HT-29 (cell line): Measurements from ENCODE around the gene SYNC. TPM values are rescaled to one million over a fixed set of nuclear protein-coding genes. Genes with fewer than 3 reads are reported as not detected.
"Not testable (repeated sequence)": the region's sequence is repeated elsewhere in the genome, so short reads cannot be mapped to it uniquely, and the experiment has no call there.

Experiments
- DNase-seq: peaks from one replicate; pipeline ENCODE4 v3.0.0-alpha.2; 2015; ENCODE audit warnings: low spot score
- total RNA-seq: library from RNA; depleted of rRNA; stranded (reverse); fragments of >200 nt; shearing (Covaris generic); gene quantifications from 2 replicates; pipeline ENCODE4 v1.2.3, GENCODE V29; 2014

The SYNC gene
- total RNA-seq, 1 experiment from 2014 or later: 0.76 TPM

GRCh38 chr1:32724678-32725614, 22.4 kb upstream of the SYNC start:
- peak; percentile 72 for DNase-seq

- no peak for DNase-seq
Measured at GRCh38 chr1:32719681-32720275, 17.2 kb upstream of the SYNC start.

- no peak for DNase-seq
Measured at GRCh38 chr1:32718527-32718926, 16.0 kb upstream of the SYNC start.

DNA sequence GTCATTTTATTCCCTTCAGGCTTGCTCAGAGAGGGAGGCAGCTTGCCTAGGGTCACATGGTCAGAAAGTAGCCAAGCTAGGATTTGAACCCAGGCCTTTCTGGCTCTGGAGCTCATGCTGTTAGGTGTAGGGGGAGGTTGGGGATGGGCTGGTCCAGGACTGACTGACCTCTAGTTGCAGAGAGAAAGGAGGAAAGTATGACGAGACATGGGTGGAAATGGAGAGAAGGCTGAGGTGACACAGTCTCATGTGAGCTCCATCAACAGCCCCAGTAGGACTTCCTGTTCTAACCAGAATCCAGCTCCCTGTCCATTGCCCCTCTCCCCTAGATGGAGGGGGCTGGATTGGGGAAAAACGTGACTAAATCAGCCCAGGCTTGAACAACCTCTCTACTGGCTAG, 15.5 kb upstream of the SYNC start:
- no peak for DNase-seq

- DNase-seq: no peak
Measured at GRCh38 chr1:32717503-32717902, 14.9 kb upstream of the SYNC start.

GRCh38 chr1:32716312-32717148, 14.0 kb upstream of the SYNC start:
- DNase-seq: peak; percentile 99

GRCh38 chr1:32715901-32716311, 13.3 kb upstream of the SYNC start:
- no peak for DNase-seq

DNA sequence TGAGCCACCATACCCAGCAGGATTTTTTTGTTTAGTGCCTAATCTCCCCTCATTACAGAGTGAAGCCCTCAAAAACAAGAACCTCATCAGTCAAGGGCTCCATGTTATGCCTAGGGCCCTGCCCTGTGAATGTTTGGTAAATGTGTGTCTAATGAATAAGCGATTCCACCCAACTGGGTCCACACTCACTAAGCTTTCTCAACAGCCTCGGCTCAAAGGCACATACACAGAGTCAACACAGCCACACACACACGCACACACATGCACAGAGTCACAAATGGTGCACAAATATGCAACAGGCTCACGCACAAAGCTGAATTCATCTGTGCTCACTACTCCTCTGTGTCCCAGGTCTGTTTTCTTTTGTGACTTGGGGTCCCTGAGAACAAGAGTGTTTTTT, 11.7 kb upstream of the SYNC start:
- DNase-seq: no peak

GRCh38 chr1:32713081-32713480, 10.5 kb upstream of the SYNC start:
- DNase-seq: no peak

DNA sequence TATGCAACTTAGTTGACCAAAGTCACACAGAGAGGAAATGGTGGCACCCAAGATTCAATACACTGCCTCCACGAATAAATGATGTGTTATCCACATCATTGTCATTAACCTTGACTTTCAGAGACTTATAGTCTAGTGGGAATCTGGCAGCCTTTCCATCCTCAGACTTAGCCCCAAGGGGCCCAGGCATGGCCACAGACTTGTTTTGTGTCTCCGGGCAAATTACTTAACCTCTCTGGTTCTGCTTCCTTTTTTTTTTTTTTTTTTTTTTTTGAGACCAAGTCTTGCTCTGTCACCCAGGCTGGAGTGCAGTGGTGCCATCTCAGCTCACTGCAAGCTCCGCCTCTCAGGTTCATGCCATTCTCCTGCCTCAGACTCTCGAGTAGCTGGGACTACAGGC, 8.7 kb upstream of the SYNC start:
- not testable (repeated sequence) for DNase-seq

GRCh38 chr1:32709476-32709875, 6.9 kb upstream of the SYNC start:
- no peak for DNase-seq

DNA sequence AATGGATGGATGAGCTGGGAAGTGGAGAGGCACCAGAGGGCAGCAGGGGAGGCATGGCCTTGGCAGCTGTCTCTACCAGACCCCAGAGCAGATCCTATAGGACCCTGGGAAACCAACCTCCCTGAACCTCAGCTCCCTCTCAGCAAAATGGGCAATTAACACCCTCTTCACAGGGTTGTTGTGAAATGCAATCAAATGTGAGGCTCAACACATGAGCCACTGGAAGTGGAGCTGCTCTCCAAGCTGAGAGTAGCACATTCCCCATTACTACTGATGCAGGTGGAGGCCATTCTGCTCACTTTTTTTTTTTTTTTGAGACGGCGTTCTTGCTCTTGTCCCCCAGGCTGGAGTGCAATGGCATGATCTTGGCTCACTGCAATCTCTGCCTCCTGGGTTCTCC, 6.5 kb upstream of the SYNC start:
- no peak for DNase-seq

DNA sequence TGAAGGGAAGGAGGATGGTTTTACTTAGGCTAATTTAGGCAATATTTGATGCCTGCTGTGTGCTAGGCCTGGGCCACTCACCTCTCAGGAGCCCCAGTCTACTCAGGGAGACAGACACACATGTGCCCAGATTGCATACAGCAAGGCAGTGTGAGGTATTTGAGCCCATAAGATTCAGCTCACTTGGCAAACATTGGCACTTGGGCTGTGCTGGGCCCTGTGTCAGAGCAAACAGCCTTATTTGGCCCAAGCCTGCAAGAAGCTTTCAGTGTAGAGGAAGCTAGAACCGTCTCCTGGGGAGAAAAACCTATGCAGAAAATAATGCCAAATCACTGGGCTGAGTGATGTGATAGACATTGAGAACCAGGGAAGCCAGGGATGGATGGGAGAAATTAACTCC, 3.9 kb upstream of the SYNC start:
- no peak for DNase-seq

DNA sequence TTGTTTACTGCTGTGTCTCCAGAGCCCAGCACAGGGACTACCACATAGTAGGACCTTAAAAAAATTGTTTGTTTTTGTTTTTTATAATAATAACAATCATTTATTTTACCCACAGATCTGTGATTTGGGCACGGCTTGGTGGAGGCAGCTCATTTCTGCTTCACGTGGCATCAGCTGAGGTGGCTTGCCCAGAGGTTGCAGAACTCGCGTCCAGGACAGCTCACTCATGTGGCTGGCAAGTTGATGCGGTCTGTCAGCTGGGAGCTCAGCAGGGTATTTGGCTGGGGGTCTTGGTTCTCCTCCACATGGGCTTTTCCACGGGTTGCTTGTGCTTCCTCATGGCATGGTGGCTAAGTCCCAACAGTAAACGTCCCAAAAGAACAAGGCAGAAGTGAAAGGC, 2.9 kb upstream of the SYNC start:
- no peak for DNase-seq

DNA sequence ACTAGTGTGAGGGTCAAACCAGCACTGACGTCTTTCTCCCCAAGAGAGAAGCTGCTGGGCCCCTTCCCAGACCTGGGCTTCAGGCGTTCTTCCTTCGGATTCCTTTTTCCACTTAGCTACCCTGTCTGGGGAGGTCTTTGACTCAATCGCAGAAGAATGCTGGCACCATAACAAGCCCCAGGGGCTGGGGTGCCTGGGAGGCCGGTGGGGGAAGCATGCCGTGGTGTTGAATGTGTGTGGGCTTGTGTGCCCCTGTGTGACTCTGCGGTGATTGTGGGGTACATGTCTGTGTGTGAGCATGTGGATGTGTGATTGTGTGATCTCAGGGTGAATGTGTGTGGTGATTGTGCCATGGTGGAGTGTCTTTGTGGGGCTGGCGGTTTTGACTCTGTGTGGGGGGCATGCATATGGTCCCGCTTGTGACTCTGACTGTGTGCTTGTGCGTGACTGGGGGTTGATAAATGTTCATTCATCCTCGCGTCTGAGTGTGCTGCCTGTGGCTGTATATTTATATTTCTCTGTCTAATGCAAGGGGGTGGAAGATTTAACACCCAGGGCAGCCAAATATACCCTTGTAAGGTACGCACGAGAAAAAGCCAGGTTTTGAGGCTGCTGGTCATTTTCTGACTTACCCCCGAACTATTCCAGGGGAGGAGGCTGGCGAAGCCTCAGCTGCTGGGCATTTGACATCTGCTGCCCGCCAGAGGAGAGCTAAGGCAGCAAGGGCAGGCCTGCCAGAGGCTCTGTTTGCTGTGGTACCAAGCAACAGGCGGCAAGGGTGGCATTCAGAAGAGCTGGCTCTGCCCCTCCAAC, 1.1 kb upstream of the SYNC start:
- no peak for DNase-seq

- DNase-seq: no peak
Measured at GRCh38 chr1:32701951-32702598, 495 bp downstream of the SYNC start.

DNA sequence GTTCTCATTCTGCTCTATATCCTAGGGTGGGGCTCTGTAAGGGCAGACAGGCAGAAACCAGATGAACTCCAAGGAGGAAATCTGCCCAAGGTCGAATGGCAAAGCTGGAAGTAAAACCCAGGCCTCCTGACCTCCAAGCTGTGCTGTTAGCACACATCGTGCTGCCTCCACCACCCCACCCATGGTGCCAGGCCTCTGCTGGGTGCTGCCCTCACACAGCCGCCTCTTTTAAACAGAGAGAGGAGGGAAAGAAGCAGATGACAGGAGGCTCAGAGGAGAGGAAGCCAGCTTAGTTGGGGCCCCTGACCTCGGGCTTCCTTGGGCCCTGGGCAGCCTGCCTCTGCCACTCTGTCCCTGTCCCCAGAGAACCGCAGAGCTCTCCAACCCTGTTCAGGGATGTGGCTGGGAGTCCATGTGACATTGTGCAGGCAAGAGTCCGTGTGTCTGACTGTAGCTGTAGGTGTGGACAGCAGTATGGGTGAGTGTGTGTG, 1.1 kb downstream of the SYNC start:
- no peak for DNase-seq

GRCh38 chr1:32696996-32697395, 5.6 kb downstream of the SYNC start:
- DNase-seq: not testable (repeated sequence)

DNA sequence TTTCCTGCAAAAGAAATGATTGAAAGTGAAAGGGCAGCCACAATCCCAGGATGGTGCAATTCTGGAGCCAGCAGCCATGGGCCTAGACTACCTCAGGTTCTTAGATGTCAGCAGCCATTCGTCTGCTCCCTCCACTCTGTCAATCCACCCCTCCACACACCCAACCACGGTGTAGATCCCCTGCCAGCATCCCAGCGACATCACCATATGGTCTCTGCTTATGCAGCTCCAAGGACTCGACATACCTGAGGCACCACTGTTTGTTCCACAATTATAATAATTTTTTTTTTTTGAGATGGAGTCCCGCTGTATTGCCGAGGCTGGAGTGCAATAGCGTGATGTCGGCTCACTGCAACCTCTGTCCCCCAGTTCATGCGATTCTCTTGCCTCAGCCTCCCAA, 6.5 kb downstream of the SYNC start:
- no peak for DNase-seq

DNA sequence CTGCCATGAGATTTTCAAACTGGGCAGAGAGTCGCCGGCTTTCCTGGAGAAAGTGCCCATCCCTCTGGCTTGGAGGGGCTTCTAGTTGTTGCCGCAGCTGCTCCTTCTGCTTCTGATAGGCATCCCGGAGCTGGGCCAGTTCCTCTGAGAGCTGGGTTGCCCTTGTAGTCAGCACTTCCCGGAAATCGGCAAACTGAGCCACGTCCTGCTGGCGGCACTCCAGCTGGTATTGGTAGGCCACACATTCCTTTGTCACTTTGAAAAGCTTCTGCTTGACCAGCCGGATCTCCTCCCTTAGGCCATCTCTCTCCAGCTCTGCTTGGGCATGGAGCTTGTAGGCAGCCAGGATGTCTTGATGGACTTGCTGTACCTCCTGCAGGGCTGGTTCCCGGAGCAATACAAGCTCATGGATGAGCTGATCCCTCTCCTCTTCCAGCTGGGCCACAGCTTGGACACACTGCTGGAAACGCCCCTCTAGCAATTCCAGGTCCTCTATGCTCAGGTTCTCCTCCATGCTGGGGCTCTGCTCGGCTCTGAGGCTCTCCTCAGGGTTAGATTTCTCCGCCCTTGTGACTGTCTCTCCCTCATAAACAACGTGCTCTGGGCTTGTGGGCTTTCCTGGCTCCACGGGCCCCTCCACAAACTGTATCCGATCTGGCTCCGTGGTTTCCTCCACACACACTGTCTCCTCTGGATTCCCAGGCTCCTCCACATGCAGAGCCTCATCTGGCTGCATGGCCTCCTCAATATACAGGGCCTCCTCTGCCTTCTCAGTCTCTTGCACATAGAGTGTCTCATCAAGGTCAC, 7.3 kb downstream of the SYNC start:
- peak; percentile 81 for DNase-seq
